Subcutaneous abdominal adipose tissue (tissue), 5 donors: ENCODE data around the gene HIF1AN.

Experiments
- H3K27ac ChIP-seq: one replicate; pipeline ENCODE4 v1.7.0; 2013; ENCODE audit warnings: low read depth, mild to moderate bottlenecking, inconsistent platforms, low read length, moderate library complexity
- H3K27me3 ChIP-seq, 5 donors: one replicate each; pipeline ENCODE4 v1.7.0; 2013; ENCODE audit warnings: low read length in 5 of 5, inconsistent platforms in 1 of 5; ENCODE audit not compliant: control insufficient read depth in 5 of 5, insufficient read depth in 4 of 5
- H3K36me3 ChIP-seq, 5 donors: one replicate each; pipeline ENCODE4 v1.7.0; 2013; ENCODE audit warnings: low read length in 5 of 5; ENCODE audit not compliant: control insufficient read depth in 5 of 5, insufficient read depth in 5 of 5
- H3K4me1 ChIP-seq, 5 donors: one replicate each; pipeline ENCODE4 v1.7.0; 2013; ENCODE audit warnings: low read length in 5 of 5, mild to moderate bottlenecking in 3 of 5, moderate library complexity in 1 of 5; ENCODE audit not compliant: control insufficient read depth in 5 of 5, insufficient read depth in 5 of 5
- H3K4me3 ChIP-seq, 5 donors: one replicate each; pipeline ENCODE4 v1.7.0; 2013; ENCODE audit warnings: low read length in 5 of 5, low read depth in 1 of 5
- H3K9ac ChIP-seq, 5 donors: one replicate each; pipeline ENCODE4 v1.7.0; 2013; ENCODE audit warnings: low read length in 5 of 5, mild to moderate bottlenecking in 4 of 5, moderate library complexity in 3 of 5
- H3K9me3 ChIP-seq, 5 donors: one replicate each; pipeline ENCODE4 v1.7.0; 2013; ENCODE audit warnings: low read length in 5 of 5; ENCODE audit not compliant: control insufficient read depth in 5 of 5
- donor health status: healthy.
- donor health status: healthy.
- donor health status: healthy.
- donor health status: healthy.
- donor health status: healthy.

The HIF1AN gene

GRCh38 chr10:100535715-100536353 is at the start of gene HIF1AN:
TSS of gene HIF1AN (plus strand) at chr10:100535943. CDS start at chr10:100535959, 16 bp downstream.
- Histone ChIP-seq H3K27me3 (no peaks in the 10 kb centered on the region), H3K27ac (peak within 1 kb of the TSS; percentile 74), H3K4me1 (peaks cover 0 to 28% (median 25%) of the 10 kb centered on the region in 5 donors), H3K4me3 (peak within 1 kb of the TSS; percentile 81 to 94 (median 83)), H3K9ac (peak within 1 kb of the TSS in 4 of 5 donors; percentile 66 to 92 (median 76)), H3K9me3 (no peaks in the 10 kb centered on the region), H3K36me3 (peaks cover 12 to 31% (median 21%) of the 10 kb centered on the region in 5 donors)

- Histone ChIP-seq H3K27ac (no peak overlapping the region), H3K9me3 (no peaks in the 10 kb centered on the region), H3K4me3 (no peak overlapping the region)
These were observed 48.2 kb upstream of the HIF1AN start for GRCh38 chr10:100487529-100487928.

GRCh38 chr10:100489396-100489795 is 46.3 kb upstream of the HIF1AN start:
- Histone ChIP-seq H3K4me1 (no peaks in the 10 kb centered on the region), H3K4me3 (no peak overlapping the region), H3K27ac (no peak overlapping the region), H3K9ac (no peak overlapping the region), H3K36me3 (peaks cover 7 to 65% (median 51%) of the 10 kb centered on the region in 5 donors), H3K27me3 (no peaks in the 10 kb centered on the region), H3K9me3 (no peaks in the 10 kb centered on the region)

More at GRCh38 chr10:100487529-100487928, 48.2 kb upstream of the HIF1AN start:
- Histone ChIP-seq H3K27me3 (no peaks in the 10 kb centered on the region), H3K4me1 (peaks cover 0 to 5% (median 4%) of the 10 kb centered on the region in 5 donors), H3K36me3 (peaks cover 0 to 53% (median 43%) of the 10 kb centered on the region in 5 donors), H3K9ac (no peak overlapping the region)

GRCh38 chr10:100490531-100490930 is 45.2 kb upstream of the HIF1AN start:
- Histone ChIP-seq H3K4me1 (no peaks in the 10 kb centered on the region), H3K9me3 (no peaks in the 10 kb centered on the region), H3K9ac (no peak overlapping the region), H3K4me3 (no peak overlapping the region), H3K36me3 (peaks cover 12 to 71% (median 55%) of the 10 kb centered on the region in 5 donors), H3K27me3 (no peaks in the 10 kb centered on the region), H3K27ac (no peak overlapping the region)

- peaks cover 23 to 87% (median 69%) of the 10 kb centered on the region in 5 donors for H3K36me3 ChIP-seq
- H3K9me3 ChIP-seq = no peaks in the 10 kb centered on the region
- no peak overlapping the region for H3K4me3 ChIP-seq
These were observed 39.2 kb upstream of the HIF1AN start for GRCh38 chr10:100496567-100496966.

GRCh38 chr10:100498059-100498458 is 37.7 kb upstream of the HIF1AN start:
- Histone ChIP-seq H3K27me3 (no peaks in the 10 kb centered on the region), H3K4me1 (no peaks in the 10 kb centered on the region), H3K9me3 (no peaks in the 10 kb centered on the region), H3K9ac (no peak overlapping the region), H3K36me3 (peaks cover 26 to 97% (median 75%) of the 10 kb centered on the region in 5 donors), H3K4me3 (no peak overlapping the region), H3K27ac (no peak overlapping the region)

More at GRCh38 chr10:100496567-100496966, 39.2 kb upstream of the HIF1AN start:
- no peak overlapping the region for H3K27ac ChIP-seq
- no peaks in the 10 kb centered on the region for H3K4me1 ChIP-seq
- no peaks in the 10 kb centered on the region for H3K27me3 ChIP-seq
- no peak overlapping the region for H3K9ac ChIP-seq

GRCh38 chr10:100501423-100501822 is 34.3 kb upstream of the HIF1AN start:
- Histone ChIP-seq H3K36me3 (peaks cover 22 to 86% (median 71%) of the 10 kb centered on the region in 5 donors), H3K27me3 (no peaks in the 10 kb centered on the region), H3K4me1 (no peaks in the 10 kb centered on the region), H3K27ac (no peak overlapping the region), H3K4me3 (no peak overlapping the region), H3K9ac (no peak overlapping the region), H3K9me3 (no peaks in the 10 kb centered on the region)

- H3K27me3 ChIP-seq = no peaks in the 10 kb centered on the region
- no peak overlapping the region for H3K9ac ChIP-seq
- no peaks in the 10 kb centered on the region for H3K4me1 ChIP-seq
- no peak overlapping the region for H3K27ac ChIP-seq
- H3K4me3 ChIP-seq = no peak overlapping the region
- H3K9me3 ChIP-seq = no peaks in the 10 kb centered on the region
- H3K36me3 ChIP-seq = peaks cover 22 to 86% (median 71%) of the 10 kb centered on the region in 5 donors
These were observed 32.7 kb upstream of the HIF1AN start for GRCh38 chr10:100502926-100503494.

- Histone ChIP-seq H3K27me3 (no peaks in the 10 kb centered on the region), H3K9ac (no peak overlapping the region), H3K27ac (no peak overlapping the region), H3K36me3 (peaks cover 24 to 79% (median 63%) of the 10 kb centered on the region in 5 donors), H3K4me3 (no peak overlapping the region), H3K4me1 (no peaks in the 10 kb centered on the region), H3K9me3 (no peaks in the 10 kb centered on the region)
These were observed 31.6 kb upstream of the HIF1AN start for GRCh38 chr10:100504096-100504495.

GRCh38 chr10:100505164-100505563 is 30.6 kb upstream of the HIF1AN start:
- no peak overlapping the region for H3K9ac ChIP-seq
- H3K27me3 ChIP-seq = no peaks in the 10 kb centered on the region
- H3K36me3 ChIP-seq = peaks cover 22 to 68% (median 59%) of the 10 kb centered on the region in 5 donors
- no peaks in the 10 kb centered on the region for H3K4me1 ChIP-seq
- no peak overlapping the region for H3K4me3 ChIP-seq
- H3K9me3 ChIP-seq = no peaks in the 10 kb centered on the region
- no peak overlapping the region for H3K27ac ChIP-seq
